MCF 10A (cell line): ENCODE measurements around the gene PSMC6. TPM values are rescaled to one million over a fixed set of nuclear protein-coding genes. Genes with fewer than 3 reads are reported as not detected.

Source experiments
- BruUV-seq: library from RNA; stranded (reverse); fragments of 400-500 nt; replicated peaks from 2 replicates; lab custom pipeline; 2021; lab: Mats Ljungman, UMichigan
- CTCF ChIA-PET: fragments of 300-600 bp; sonication (Branson Sonifier 250); formaldehyde crosslinking; extraction: SDS; loops from one replicate; lab custom pipeline; 2021; ENCODE audit warnings: antibody characterized with exemption, inconsistent platforms; lab: Yijun Ruan, JAX
- POLR2A ChIA-PET: fragments of 300-600, 350-650 bp; sonication (Branson Sonifier 250); formaldehyde crosslinking; extraction: SDS; loops from one replicate; lab custom pipeline; 2020; ENCODE audit warnings: antibody characterized with exemption, inconsistent platforms; lab: Yijun Ruan, JAX
- DNase-seq: peaks from one replicate; pipeline ENCODE4 v3.0.0-alpha.2; 2018; ENCODE audit not compliant: unreplicated experiment
- H3K27ac Mint-ChIP-seq: one replicate; pipeline ENCODE4 v1.8.0; 2022; ENCODE audit warnings: mild to moderate bottlenecking, low read depth, mixed read lengths; ENCODE audit not compliant: unreplicated experiment
- H3K27me3 Mint-ChIP-seq: one replicate; pipeline ENCODE4 v1.8.0; 2022; ENCODE audit warnings: mixed read lengths; ENCODE audit not compliant: insufficient read depth, unreplicated experiment
- H3K36me3 Mint-ChIP-seq: one replicate; pipeline ENCODE4 v1.8.0; 2022; ENCODE audit warnings: mild to moderate bottlenecking, moderate library complexity, mixed read lengths; ENCODE audit not compliant: insufficient read depth, unreplicated experiment
- H3K4me1 Mint-ChIP-seq: one replicate; pipeline ENCODE4 v1.8.0; 2022; ENCODE audit warnings: mixed read lengths; ENCODE audit not compliant: insufficient read depth, unreplicated experiment
- H3K4me3 Mint-ChIP-seq: one replicate; pipeline ENCODE4 v1.8.0; 2022; ENCODE audit warnings: mild to moderate bottlenecking, moderate library complexity, mixed read lengths; ENCODE audit not compliant: unreplicated experiment
- H3K9me3 Mint-ChIP-seq: one replicate; pipeline ENCODE4 v1.8.0; 2022; ENCODE audit warnings: mixed read lengths; ENCODE audit not compliant: unreplicated experiment
- intact Hi-C: fragments of 100-400 bp; cut with micrococcal nuclease; formaldehyde crosslinking; loops from 2 replicates; pipeline ENCODE4 v1.14.1; 2022
- total RNA-seq: library from RNA; stranded (reverse); gene quantifications from 2 replicates; pipeline ENCODE4 v1.2.3, GENCODE V29; 2022
- TF ChIP-seq, protein P1 (sequence below): fragments of 200-600 bp; IDR thresholded peaks from one replicate; pipeline ENCODE4 v1.8.0; 2022; ENCODE audit warnings: antibody characterized with exemption, mild to moderate bottlenecking; ENCODE audit not compliant: unreplicated experiment

The PSMC6 gene
- total RNA-seq, 1 experiment from 2014 or later: 90.0 TPM

DNA sequence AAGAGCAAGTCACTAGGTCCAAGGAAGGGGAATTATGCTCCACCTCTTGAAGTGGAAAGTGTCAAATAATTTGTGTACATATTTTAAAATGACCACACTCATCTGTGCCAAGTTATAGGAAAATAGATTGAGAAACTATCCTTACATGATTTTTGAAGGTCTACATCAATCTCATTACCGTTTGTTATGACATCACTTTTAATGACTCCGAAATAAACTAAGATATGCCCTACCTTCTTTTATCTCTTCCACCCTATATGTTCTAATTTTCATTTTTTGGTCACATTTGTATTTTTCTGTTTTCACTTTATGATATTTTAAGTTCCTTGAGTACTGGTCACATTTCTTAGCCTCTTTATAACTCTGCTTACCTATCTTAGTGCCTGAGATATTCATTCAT lies 3.3 kb upstream of the PSMC6 start:
- H3K9me3 Mint-ChIP-seq: no peaks in the 10 kb centered on the region
- DNase-seq: no peak
- POLR2A ChIA-PET: interaction anchor here (0.5 to 1.0 kb wide), 6 partner anchors 9 to 436 kb away, joined by 3 read pairs; no protein-coding TSS in a partner anchor
- peak overlapping the region; percentile 95 for H3K27ac Mint-ChIP-seq
- BruUV-seq: no TSS peak
- H3K4me1 Mint-ChIP-seq: peaks cover 33% of the 10 kb centered on the region
- no peaks in the 10 kb centered on the region for H3K27me3 Mint-ChIP-seq
- intact Hi-C loops: no loop called here
- H3K4me3 Mint-ChIP-seq: peak overlapping the region; percentile 37
- H3K36me3 Mint-ChIP-seq: peaks cover 7% of the 10 kb centered on the region
- TF ChIP-seq, protein P1, sequence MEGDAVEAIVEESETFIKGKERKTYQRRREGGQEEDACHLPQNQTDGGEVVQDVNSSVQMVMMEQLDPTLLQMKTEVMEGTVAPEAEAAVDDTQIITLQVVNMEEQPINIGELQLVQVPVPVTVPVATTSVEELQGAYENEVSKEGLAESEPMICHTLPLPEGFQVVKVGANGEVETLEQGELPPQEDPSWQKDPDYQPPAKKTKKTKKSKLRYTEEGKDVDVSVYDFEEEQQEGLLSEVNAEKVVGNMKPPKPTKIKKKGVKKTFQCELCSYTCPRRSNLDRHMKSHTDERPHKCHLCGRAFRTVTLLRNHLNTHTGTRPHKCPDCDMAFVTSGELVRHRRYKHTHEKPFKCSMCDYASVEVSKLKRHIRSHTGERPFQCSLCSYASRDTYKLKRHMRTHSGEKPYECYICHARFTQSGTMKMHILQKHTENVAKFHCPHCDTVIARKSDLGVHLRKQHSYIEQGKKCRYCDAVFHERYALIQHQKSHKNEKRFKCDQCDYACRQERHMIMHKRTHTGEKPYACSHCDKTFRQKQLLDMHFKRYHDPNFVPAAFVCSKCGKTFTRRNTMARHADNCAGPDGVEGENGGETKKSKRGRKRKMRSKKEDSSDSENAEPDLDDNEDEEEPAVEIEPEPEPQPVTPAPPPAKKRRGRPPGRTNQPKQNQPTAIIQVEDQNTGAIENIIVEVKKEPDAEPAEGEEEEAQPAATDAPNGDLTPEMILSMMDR: no peak
- CTCF ChIA-PET: interaction anchor here (0.8 kb wide), 1 partner anchor 27 kb away, joined by 3 read pairs; no protein-coding TSS in a partner anchor

DNA sequence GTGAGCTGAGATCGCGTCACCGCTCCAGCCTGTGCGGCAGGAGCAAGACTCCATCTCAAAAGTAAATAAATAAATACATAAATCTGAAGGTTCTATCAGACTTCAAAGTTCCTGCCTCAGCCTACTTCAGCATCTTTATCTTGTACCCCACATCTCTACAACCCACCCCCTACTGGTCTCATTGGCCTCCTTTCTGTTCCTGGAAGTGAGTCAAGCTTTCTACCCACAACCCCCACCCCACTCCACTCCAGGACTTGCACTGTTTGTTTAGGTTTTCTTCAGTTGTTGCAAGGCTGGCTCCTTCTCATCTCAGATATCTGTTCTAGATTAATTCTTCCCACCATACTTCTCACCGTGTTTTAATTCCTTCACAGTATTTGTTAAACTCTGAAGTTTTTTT lies 714 bp upstream of the PSMC6 start:
- TF ChIP-seq, protein P1: no peak
- no peaks in the 10 kb centered on the region for H3K9me3 Mint-ChIP-seq
- intact Hi-C loops: no loop called here
- peaks cover 25% of the 10 kb centered on the region for H3K4me1 Mint-ChIP-seq
- peak; percentile 16 for DNase-seq
- H3K4me3 Mint-ChIP-seq: peak overlapping the region; percentile 98
- no peaks in the 10 kb centered on the region for H3K27me3 Mint-ChIP-seq
- ChIA-PET CTCF (no interaction called here), POLR2A (interaction anchor here (0.6 to 3.7 kb wide), 7 partner anchors 11 to 245 kb away, joined by 3 to 68 read pairs (median 3); partner anchors contain the start of genes ERO1A and STYX)
- TSS peak; percentile 97 for BruUV-seq
- H3K36me3 Mint-ChIP-seq: peaks cover 33% of the 10 kb centered on the region
- peak overlapping the region; percentile 99 for H3K27ac Mint-ChIP-seq

DNA sequence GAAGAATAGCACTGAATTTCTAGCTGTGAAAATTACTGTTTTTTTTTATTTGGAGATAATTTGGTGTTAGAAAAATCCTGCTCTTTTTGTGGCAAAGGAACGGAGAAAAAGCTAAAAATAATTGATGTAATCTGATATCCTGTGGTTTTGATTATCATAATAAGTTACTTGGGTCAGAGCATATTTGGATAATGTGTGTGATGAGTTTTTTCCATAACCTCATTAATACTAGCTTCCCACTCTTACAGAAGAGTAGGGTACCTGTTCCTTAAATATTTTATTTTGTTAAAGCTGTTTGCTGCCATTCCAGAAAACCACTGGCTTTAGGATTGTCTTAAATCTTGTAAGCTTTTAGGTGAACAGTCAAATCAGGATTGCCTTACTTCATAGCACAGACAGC lies 4.7 kb downstream of the PSMC6 start:
- Mint-ChIP-seq H3K36me3 (peaks cover 81% of the 10 kb centered on the region), H3K9me3 (no peaks in the 10 kb centered on the region), H3K4me1 (peaks cover 7% of the 10 kb centered on the region), H3K27ac (peak overlapping the region; percentile 23), H3K4me3 (no peak overlapping the region), H3K27me3 (no peaks in the 10 kb centered on the region)
- ChIA-PET CTCF (interaction anchor here (0.6 to 2.6 kb wide), 3 partner anchors 11 to 88 kb away, joined by 3 to 10 read pairs (median 5); no protein-coding TSS in a partner anchor), POLR2A (interaction anchor here (0.5 to 6.3 kb wide), 8 partner anchors 8 to 159 kb away, joined by 3 to 73 read pairs (median 7); partner anchors contain the start of genes ERO1A, GPR137C, STYX and TXNDC16)
- BruUV-seq: no TSS peak
- intact Hi-C loops: no loop called here
- TF ChIP-seq, protein P1: no peak
- no peak for DNase-seq

DNA sequence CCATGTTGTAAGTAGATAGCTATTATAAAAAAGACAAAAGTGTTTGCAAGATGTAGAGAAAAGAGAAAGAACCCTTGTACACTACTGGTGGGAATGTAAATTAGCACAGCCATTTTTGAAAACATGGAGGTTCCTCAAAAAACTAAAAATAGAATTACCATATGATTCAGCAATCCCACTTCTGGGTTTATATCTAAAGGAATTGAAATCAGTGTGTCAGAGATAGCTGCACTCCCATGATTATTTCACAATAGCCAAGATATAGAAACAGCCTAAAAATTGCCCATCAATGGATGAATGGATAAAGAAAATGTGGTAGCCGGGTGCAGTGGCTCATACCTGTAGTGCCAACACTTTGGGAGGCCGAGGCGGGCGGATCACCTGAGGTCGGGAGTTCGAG lies 9.2 kb downstream of the PSMC6 start:
- H3K4me3 Mint-ChIP-seq: no peak overlapping the region
- H3K4me1 Mint-ChIP-seq: no peaks in the 10 kb centered on the region
- TF ChIP-seq, protein P1: no peak
- H3K27me3 Mint-ChIP-seq: no peaks in the 10 kb centered on the region
- no peaks in the 10 kb centered on the region for H3K9me3 Mint-ChIP-seq
- intact Hi-C loops: no loop called here
- ChIA-PET CTCF (interaction anchor here (0.6 kb wide), 1 partner anchor 245 kb away, joined by 3 read pairs; no protein-coding TSS in a partner anchor), POLR2A (interaction anchor here (0.8 to 3.0 kb wide), 3 partner anchors 9 to 15 kb away, joined by 3 to 13 read pairs (median 4); partner anchors contain the start of gene STYX)
- no TSS peak for BruUV-seq
- no peak overlapping the region for H3K27ac Mint-ChIP-seq
- H3K36me3 Mint-ChIP-seq: peaks cover 99% of the 10 kb centered on the region
- no peak for DNase-seq
